Peyer's patch (tissue), 4 donors: ENCODE data around the gene ARHGAP24. TPM values are rescaled to one million over a fixed set of nuclear protein-coding genes. Genes with fewer than 3 reads are reported as not detected.

ENCODE experiments used
- DNase-seq, 3 donors: peaks; one replicate each; pipeline ENCODE4 v3.0.0-alpha.2; 2017 to 2019
- H3K27ac ChIP-seq, 4 donors: fragments of 200-600 bp; sonication (generic); one replicate each; pipeline ENCODE4 v1.5.1; 2016 to 2019
- H3K27me3 ChIP-seq, 2 donors: fragments of 200-600 bp; sonication (generic); one replicate each; pipeline ENCODE4 v1.5.1; 2019
- H3K36me3 ChIP-seq, 3 donors: fragments of 200-600 bp; sonication (generic); one replicate each; pipeline ENCODE4 v1.5.1; 2016 to 2019
- H3K4me1 ChIP-seq, 4 donors: fragments of 200-600 bp; sonication (generic); one replicate each; pipeline ENCODE4 v1.5.1; 2016 to 2019
- H3K4me3 ChIP-seq, 4 donors: fragments of 200-600 bp; sonication (generic); 1 replicate in 3 of 4; 2 replicates in 1 of 4; pipeline ENCODE4 v1.5.1; 2016 to 2019; ENCODE audit warnings: mild to moderate bottlenecking in 1 of 4
- H3K9me3 ChIP-seq, 4 donors: fragments of 200-600 bp; sonication (generic); one replicate each; pipeline ENCODE4 v1.5.1; 2016 to 2019; ENCODE audit warnings: mild to moderate bottlenecking in 1 of 4
- CTCF ChIP-seq, 6 experiments: fragments of 450-650 bp in 4 of 6; fragments of 200-600 bp in 2 of 6; sonication (generic) in 1 of 6; IDR thresholded peaks; one replicate each; pipeline ENCODE4 v1.5.1; 2017 to 2019; ENCODE audit warnings: antibody characterized with exemption in 6 of 6, mild to moderate bottlenecking in 3 of 6, moderate library complexity in 1 of 6
- POLR2A ChIP-seq, 2 donors: fragments of 450-650 bp; IDR thresholded peaks; one replicate each; pipeline ENCODE4 v1.5.1; 2017; ENCODE audit warnings: antibody characterized with exemption in 2 of 2, mild to moderate bottlenecking in 2 of 2, moderate library complexity in 2 of 2
- total RNA-seq, 4 donors: library from RNA; depleted of rRNA; stranded (reverse); fragments of >200 nt; gene quantifications; one replicate each; pipeline ENCODE4 v1.1.0, GENCODE V29; 2016

Gene ARHGAP24
- total RNA-seq, 4 donors from 2014 or later, result 4.7 to 330 (median 20.0) TPM

GRCh38 chr4:85681221-85681657, 206.3 kb downstream of the ARHGAP24 start:
- H3K36me3 ChIP-seq, result no peaks in the 10 kb centered on the region
- no peak for TF ChIP-seq CTCF (IDR thresholded peaks at IDR 0.05)
- TF ChIP-seq POLR2A (IDR thresholded peaks at IDR 0.05), result no peak
- no peaks in the 10 kb centered on the region for H3K27me3 ChIP-seq
- peaks cover 0 to 4% (median 2%) of the 10 kb centered on the region in 4 donors for H3K4me1 ChIP-seq
- no peak overlapping the region for H3K4me3 ChIP-seq
- peak in 2 of 3 donors; percentile 65 to 72 for DNase-seq
- H3K9me3 ChIP-seq, result no peaks in the 10 kb centered on the region
- H3K27ac ChIP-seq, result peak overlapping the region; percentile 23 to 61 (median 39)

GRCh38 chr4:85681921-85682320, 207.0 kb downstream of the ARHGAP24 start:
- Histone ChIP-seq H3K9me3 (no peaks in the 10 kb centered on the region), H3K27ac (peak overlapping the region in 3 of 4 donors; percentile 19 to 61 (median 40)), H3K4me1 (peaks cover 0 to 4% (median 2%) of the 10 kb centered on the region in 4 donors), H3K27me3 (no peaks in the 10 kb centered on the region), H3K4me3 (no peak overlapping the region), H3K36me3 (no peaks in the 10 kb centered on the region)
- DNase-seq, result no peak
- TF ChIP-seq POLR2A (IDR thresholded peaks at IDR 0.05), result no peak
- TF ChIP-seq CTCF (IDR thresholded peaks at IDR 0.05), result no peak

GRCh38 chr4:85682391-85682790, 207.4 kb downstream of the ARHGAP24 start:
- H3K27me3 ChIP-seq, result no peaks in the 10 kb centered on the region
- no peaks in the 10 kb centered on the region for H3K9me3 ChIP-seq
- no peak overlapping the region for H3K4me3 ChIP-seq
- H3K36me3 ChIP-seq, result no peaks in the 10 kb centered on the region
- H3K27ac ChIP-seq, result peak overlapping the region in 1 of 4 donors; percentile 61
- DNase-seq, result no peak
- TF ChIP-seq CTCF (IDR thresholded peaks at IDR 0.05) (no peak), POLR2A (IDR thresholded peaks at IDR 0.05) (no peak)
- peaks cover 0 to 4% (median 0%) of the 10 kb centered on the region in 4 donors for H3K4me1 ChIP-seq

- Histone ChIP-seq H3K4me1 (peaks cover 0 to 4% (median 0%) of the 10 kb centered on the region in 4 donors), H3K9me3 (no peaks in the 10 kb centered on the region), H3K36me3 (no peaks in the 10 kb centered on the region), H3K27ac (no peak overlapping the region), H3K27me3 (no peaks in the 10 kb centered on the region), H3K4me3 (no peak overlapping the region)
- TF ChIP-seq POLR2A (IDR thresholded peaks at IDR 0.05), result no peak
- TF ChIP-seq CTCF (IDR thresholded peaks at IDR 0.05), result no peak
- DNase-seq, result no peak
Observed at GRCh38 chr4:85684676-85685075, 209.7 kb downstream of the ARHGAP24 start.

- no peak overlapping the region for H3K27ac ChIP-seq
- TF ChIP-seq CTCF (IDR thresholded peaks at IDR 0.05), result no peak
- no peak for TF ChIP-seq POLR2A (IDR thresholded peaks at IDR 0.05)
- no peak for DNase-seq
- no peaks in the 10 kb centered on the region for H3K27me3 ChIP-seq
- no peaks in the 10 kb centered on the region for H3K4me1 ChIP-seq
- H3K4me3 ChIP-seq, result no peak overlapping the region
- no peaks in the 10 kb centered on the region for H3K36me3 ChIP-seq
- no peaks in the 10 kb centered on the region for H3K9me3 ChIP-seq
Observed at GRCh38 chr4:85686398-85686797, 211.4 kb downstream of the ARHGAP24 start.
